T-helper 1 cell treated with Interleukin-12 subunit alpha and Interleukin-12 subunit beta and Interleukin-4 antibody, amounts not matched to agents 30 ng/mL and 1 ng/mL, for 36 hours (primary cell): Measurements from ENCODE around the gene WDR72. TPM values are rescaled to one million over a fixed set of nuclear protein-coding genes. Genes with fewer than 3 reads are reported as not detected.

Experiments used
- total RNA-seq: library from RNA; stranded (reverse); gene quantifications from 2 replicates; pipeline ENCODE4 v1.2.3, GENCODE V29; 2022

Gene WDR72
- total RNA-seq, 1 donor from 2014 or later, result not detected

Other genes starting within 250 kb of the WDR72 start
- gene UNC13C, start 218.8 kb upstream of the WDR72 start, total RNA-seq, result not detected in 2 replicates